ENCODE results near the gene GPA33.

GRCh38 chr1:167022384-167022783, 67.8 kb downstream of the GPA33 start:
- TF ChIP-seq POLR2A (IDR thresholded peaks at IDR 0.05) (no peak), CTCF (IDR thresholded peaks at IDR 0.05) (no peak)
